ENCODE data around the gene C1orf21. TPM values are rescaled to one million over a fixed set of nuclear protein-coding genes. Genes with fewer than 3 reads are reported as not detected.
A peak's percentile ranks its signal among the peaks of the same experiment; 100 is the strongest.

The C1orf21 gene
- polyA plus RNA-seq, 1 of the 3 experiments (the other 2 are of a cell fraction): 4.8 TPM

- TF ChIP-seq ZBTB33 (IDR thresholded peaks at IDR 0.05; ENCODE audit: borderline replicate concordance, low read depth) (no peak), FOXJ3 (CRISPR knock-in tag; IDR thresholded peaks at IDR 0.05) (no peak), GATA2 (CRISPR knock-in tag; IDR thresholded peaks at IDR 0.05) (no peak), GABPA (IDR thresholded peaks at IDR 0.05; ENCODE audit: low read depth) (no peak)
Measured at GRCh38 chr1:184393962-184394361, 7.1 kb downstream of the C1orf21 start (continued).

GRCh38 chr1:184395370-184395769 is 8.5 kb downstream of the C1orf21 start:
- Histone ChIP-seq H3F3A (replicated peaks; ENCODE audit: insufficient read depth) (no peaks in the 10 kb centered on the region), H3K27me3 (ENCODE audit: insufficient read depth) (no peaks in the 10 kb centered on the region), H3K36me3 (replicated peaks in 1 of 2; ENCODE audit: control insufficient read depth in 1 of 2, insufficient read depth in 2 of 2, low read length in 1 of 2) (no peaks in the 10 kb centered on the region), H3K9me2 (no peaks in the 10 kb centered on the region), H3K4me2 (no peak overlapping the region), H3K27ac (ENCODE audit: low read depth in 2 of 2, low read length in 1 of 2) (peak overlapping the region in 1 of 2 experiments; percentile 44; a peak in 2 of 4 replicates), H2AFZ (ENCODE audit: low read depth) (no peak overlapping the region), H4K20me1 (ENCODE audit: insufficient read depth) (no peaks in the 10 kb centered on the region), H3K9me3 (no peaks in the 10 kb centered on the region), H3K4me1 (ENCODE audit: control insufficient read depth in 1 of 2, insufficient read depth in 2 of 2, low read depth in 1 of 2, low read length in 1 of 2) (peaks cover 0 to 14% of the 10 kb centered on the region in 2 experiments; a peak in 2 of 4 replicates), H3K79me2 (ENCODE audit: insufficient read depth) (peaks cover 67% of the 10 kb centered on the region; the same call in 1 of the 2 replicates), H3K9ac (no peak overlapping the region), H3K4me3 (ENCODE audit: low read depth in 2 of 2, low read length in 1 of 2) (no peak overlapping the region; a peak in 1 of 4 replicates)
- DNase-seq: peak; percentile 31
- ChIA-PET POLR2A (interaction anchor here (1.0 kb wide), 1 partner anchor 9 kb away, joined by 3 read pairs; the partner anchor contains the start of gene C1orf21), CTCF (no interaction called here)
- 60% methylated on average over 2 of the region's 2 CpGs for WGBS (ENCODE audit: low lambda C conversion rate)
- no peak for TF ChIP-seq TEAD4 (IDR thresholded peaks at IDR 0.05; ENCODE audit: borderline replicate concordance, insufficient read depth)
- TF ChIP-seq RFX5 (IDR thresholded peaks at IDR 0.05; ENCODE audit: low read length): no peak
- peak in 1 of 2 experiments; percentile 24; a peak in 1 of 4 replicates for TF ChIP-seq EP300 (IDR thresholded peaks at IDR 0.05; ENCODE audit: borderline replicate concordance in 1 of 2, low read depth in 1 of 2, low read length in 1 of 2)
- no peak for TF ChIP-seq ZBTB33 (IDR thresholded peaks at IDR 0.05; ENCODE audit: borderline replicate concordance, low read depth)
- no peak for TF ChIP-seq USF1 (IDR thresholded peaks at IDR 0.05; ENCODE audit: borderline replicate concordance, low read depth)
- no peak for TF ChIP-seq REST (IDR thresholded peaks at IDR 0.05; ENCODE audit: low read depth, low read length)
- TF ChIP-seq RCOR1 (IDR thresholded peaks at IDR 0.05; ENCODE audit: low read length): no peak
- TF ChIP-seq MAX (IDR thresholded peaks at IDR 0.05; ENCODE audit: low read depth): no peak
- TF ChIP-seq SMC3 (IDR thresholded peaks at IDR 0.05; ENCODE audit: low read depth, low read length): no peak
- TF ChIP-seq USF2 (IDR thresholded peaks at IDR 0.05; ENCODE audit: borderline replicate concordance, low read depth, low read length): no peak
- TF ChIP-seq FOXJ3 (CRISPR knock-in tag; IDR thresholded peaks at IDR 0.05): peak; percentile 28; the same call in 1 of the 2 replicates
- TF ChIP-seq GABPA (IDR thresholded peaks at IDR 0.05; ENCODE audit: low read depth): no peak
- no peak for TF ChIP-seq PBX3 (IDR thresholded peaks at IDR 0.05)
- TF ChIP-seq POLR2AphosphoS5 (IDR thresholded peaks at IDR 0.05; ENCODE audit: low read depth, low read length): no peak
- no peak for TF ChIP-seq MEF2A (IDR thresholded peaks at IDR 0.05; ENCODE audit: borderline replicate concordance, low read depth)
- peak; percentile 75 for TF ChIP-seq GATA2 (CRISPR knock-in tag; IDR thresholded peaks at IDR 0.05)
- TF ChIP-seq FOXM1 (IDR thresholded peaks at IDR 0.05; ENCODE audit: low read depth): no peak
- TF ChIP-seq NFIC (IDR thresholded peaks at IDR 0.05; ENCODE audit: borderline replicate concordance): no peak
- TF ChIP-seq RAD21 (IDR thresholded peaks at IDR 0.05; ENCODE audit: low read length): no peak; the same call in 1 of the 2 replicates
- no peak for TF ChIP-seq TCF12 (IDR thresholded peaks at IDR 0.05)

All from SK-N-SH (cell line).